H9 (cell line): ENCODE data around the gene SPRR1A. TPM values are rescaled to one million over a fixed set of nuclear protein-coding genes. Genes with fewer than 3 reads are reported as not detected.
A peak's percentile ranks its signal among the peaks of the same experiment; 100 is the strongest.

ENCODE experiments used
- DNase-seq: peaks from one replicate; pipeline ENCODE4 v3.0.0-alpha.2; 2017
- H2AFZ ChIP-seq: one replicate; pipeline ENCODE4 v1.6.1; 2013; ENCODE audit warnings: mild to moderate bottlenecking, low read length, control low read depth, moderate library complexity
- H2AK5ac ChIP-seq: 2 replicates; pipeline ENCODE4 v1.6.1; 2013; ENCODE audit warnings: low read length, control low read depth, mixed read lengths; ENCODE audit not compliant: insufficient read length
- H2BK120ac ChIP-seq: one replicate; pipeline ENCODE4 v1.6.1; 2013; ENCODE audit warnings: low read depth, mild to moderate bottlenecking, low read length, control low read depth, inconsistent platforms; ENCODE audit not compliant: poor library complexity, severe bottlenecking
- H2BK12ac ChIP-seq: 2 replicates; pipeline ENCODE4 v1.6.1; 2013; ENCODE audit warnings: low read length, control low read depth, mixed read lengths, low read depth; ENCODE audit not compliant: insufficient read length
- H2BK15ac ChIP-seq: 2 replicates; pipeline ENCODE4 v1.6.1; 2013; ENCODE audit warnings: low read depth, low read length, control low read depth
- H2BK20ac ChIP-seq: one replicate; pipeline ENCODE4 v1.6.1; 2013; ENCODE audit warnings: low read depth, mild to moderate bottlenecking, low read length, control low read depth, inconsistent platforms; ENCODE audit not compliant: poor library complexity, severe bottlenecking
- H2BK5ac ChIP-seq: 2 replicates; pipeline ENCODE4 v1.6.1; 2013; ENCODE audit warnings: low read length, control low read depth, mixed read lengths; ENCODE audit not compliant: insufficient read length
- H3K14ac ChIP-seq: 2 replicates; pipeline ENCODE4 v1.6.1; 2013; ENCODE audit warnings: low read length, control low read depth; ENCODE audit not compliant: insufficient read depth
- H3K18ac ChIP-seq: 2 replicates; pipeline ENCODE4 v1.6.1; 2013; ENCODE audit warnings: low read depth, mild to moderate bottlenecking, mixed read lengths, low read length, control low read depth; ENCODE audit not compliant: insufficient read length
- H3K23ac ChIP-seq: 2 replicates; pipeline ENCODE4 v1.6.1; 2013; ENCODE audit warnings: low read length, control low read depth, mixed read lengths, low read depth; ENCODE audit not compliant: insufficient read length
- H3K23me2 ChIP-seq: 2 replicates; pipeline ENCODE4 v1.6.1; 2013; ENCODE audit warnings: low read depth, mild to moderate bottlenecking, mixed read lengths, low read length, control low read depth; ENCODE audit not compliant: insufficient read length, poor library complexity, severe bottlenecking
- H3K27ac ChIP-seq: 2 replicates; pipeline ENCODE4 v1.5.1; 2013; ENCODE audit warnings: low read length, control low read depth, mixed read lengths, low read depth; ENCODE audit not compliant: insufficient read length
- H3K27me3 ChIP-seq: 2 replicates; pipeline ENCODE4 v1.6.1; 2013; ENCODE audit warnings: low read length, control low read depth, inconsistent platforms; ENCODE audit not compliant: insufficient read depth
- H3K4ac ChIP-seq: 2 replicates; pipeline ENCODE4 v1.6.1; 2013; ENCODE audit warnings: low read depth, mild to moderate bottlenecking, control low read depth, inconsistent platforms, low read length, moderate library complexity
- H3K4me1 ChIP-seq: 2 replicates; pipeline ENCODE4 v1.6.1; 2013; ENCODE audit warnings: low read length, control low read depth, inconsistent platforms; ENCODE audit not compliant: insufficient read depth
- H3K4me2 ChIP-seq: 2 replicates; pipeline ENCODE4 v1.6.1; 2013; ENCODE audit warnings: low read length, control low read depth, mixed read lengths; ENCODE audit not compliant: insufficient read length, insufficient read depth
- H3K56ac ChIP-seq: 2 replicates; pipeline ENCODE4 v1.6.1; 2013; ENCODE audit warnings: low read depth, mild to moderate bottlenecking, mixed read lengths, low read length, control low read depth; ENCODE audit not compliant: insufficient read length
- H3K79me1 ChIP-seq: 2 replicates; pipeline ENCODE4 v1.6.1; 2013; ENCODE audit warnings: low read depth, mild to moderate bottlenecking, moderate library complexity, low read length, control low read depth, inconsistent platforms; ENCODE audit not compliant: insufficient read depth, poor library complexity, severe bottlenecking
- H3K79me2 ChIP-seq: 2 replicates; pipeline ENCODE4 v1.6.1; 2013; ENCODE audit warnings: low read length, control low read depth, inconsistent platforms; ENCODE audit not compliant: insufficient read depth
- H3K9ac ChIP-seq: 2 replicates; pipeline ENCODE4 v1.6.1; 2013; ENCODE audit warnings: low read length, control low read depth, mixed read lengths; ENCODE audit not compliant: insufficient read length; ENCODE audit errors: extremely low read depth
- H3K9me3 ChIP-seq: one replicate; pipeline ENCODE4 v1.6.1; 2013; ENCODE audit warnings: low read depth, low read length, inconsistent platforms; ENCODE audit not compliant: control insufficient read depth
- H3T11ph ChIP-seq: one replicate; pipeline ENCODE4 v1.6.1; 2013; ENCODE audit warnings: mild to moderate bottlenecking, low read length, control low read depth, inconsistent platforms
- H4K20me1 ChIP-seq: one replicate; pipeline ENCODE4 v1.6.1; 2013; ENCODE audit not compliant: control insufficient read depth, insufficient read length, insufficient read depth
- H4K5ac ChIP-seq: 2 replicates; pipeline ENCODE4 v1.6.1; 2013; ENCODE audit warnings: low read depth, mild to moderate bottlenecking, mixed read lengths, low read length, control low read depth; ENCODE audit not compliant: insufficient read length
- H4K8ac ChIP-seq: replicated peaks from 2 replicates; pipeline ENCODE4 v1.6.1; 2013; ENCODE audit warnings: low read length, control low read depth, mixed read lengths, low read depth; ENCODE audit not compliant: insufficient read length
- H4K91ac ChIP-seq: 2 replicates; pipeline ENCODE4 v1.6.1; 2013; ENCODE audit warnings: low read depth, mild to moderate bottlenecking, moderate library complexity, mixed read lengths, low read length, control low read depth; ENCODE audit not compliant: insufficient read length
- H3K27ac Mint-ChIP-seq, 3 experiments: 2 replicates in 2 of 3; 3 replicates in 1 of 3; pipeline ENCODE4 v1.8.0; 2020 to 2021; ENCODE audit warnings: mixed read lengths in 3 of 3, mild to moderate bottlenecking in 1 of 3, moderate library complexity in 1 of 3
- H3K27me3 Mint-ChIP-seq: 2 replicates; pipeline ENCODE4 v1.8.0; 2021; ENCODE audit warnings: low read depth, mild to moderate bottlenecking, moderate library complexity, mixed read lengths
- H3K36me3 Mint-ChIP-seq, 3 experiments: 2 replicates in 2 of 3; 3 replicates in 1 of 3; pipeline ENCODE4 v1.8.0; 2020 to 2021; ENCODE audit warnings: low read depth in 3 of 3, mixed read lengths in 3 of 3; ENCODE audit not compliant: insufficient read depth in 1 of 3
- H3K4me1 Mint-ChIP-seq, 2 experiments: 2 replicates each; pipeline ENCODE4 v1.8.0; 2020; ENCODE audit warnings: mixed read lengths in 2 of 2
- H3K4me3 Mint-ChIP-seq, 2 experiments: 2 replicates in 1 of 2; 3 replicates in 1 of 2; pipeline ENCODE4 v1.8.0; 2020 to 2021; ENCODE audit warnings: mild to moderate bottlenecking in 2 of 2, mixed read lengths in 2 of 2, moderate library complexity in 1 of 2
- H3K9me3 Mint-ChIP-seq, 2 experiments: 2 replicates in 1 of 2; 3 replicates in 1 of 2; pipeline ENCODE4 v1.8.0; 2020; ENCODE audit warnings: mild to moderate bottlenecking in 2 of 2, mixed read lengths in 2 of 2, moderate library complexity in 1 of 2
- WGBS: extraction: QIAGEN DNeasy Blood & Tissue Kit; methylation state at CpG from one replicate; pipeline ENCODE4 v1.1.7; 2013; ENCODE audit warnings: missing lambda C conversion rate, low lambda C conversion rate, mixed read lengths; ENCODE audit not compliant: insufficient read length; ENCODE audit errors: extremely low coverage; 5-methylcytosine and 5-hydroxymethylcytosine counted together
- total RNA-seq: library from RNA; stranded (reverse); gene quantifications from 2 replicates; pipeline ENCODE4 v1.2.1, GENCODE V29; 2021
- TF ChIP-seq, protein P1 (sequence below): fragments of 200-600 bp; sonication (generic); conservative IDR thresholded peaks from 3 replicates; pipeline ENCODE4 v1.8.0; 2021; ENCODE audit warnings: antibody characterized with exemption, mild to moderate bottlenecking

The SPRR1A gene
- total RNA-seq, 1 experiment from 2014 or later: not detected

DNA sequence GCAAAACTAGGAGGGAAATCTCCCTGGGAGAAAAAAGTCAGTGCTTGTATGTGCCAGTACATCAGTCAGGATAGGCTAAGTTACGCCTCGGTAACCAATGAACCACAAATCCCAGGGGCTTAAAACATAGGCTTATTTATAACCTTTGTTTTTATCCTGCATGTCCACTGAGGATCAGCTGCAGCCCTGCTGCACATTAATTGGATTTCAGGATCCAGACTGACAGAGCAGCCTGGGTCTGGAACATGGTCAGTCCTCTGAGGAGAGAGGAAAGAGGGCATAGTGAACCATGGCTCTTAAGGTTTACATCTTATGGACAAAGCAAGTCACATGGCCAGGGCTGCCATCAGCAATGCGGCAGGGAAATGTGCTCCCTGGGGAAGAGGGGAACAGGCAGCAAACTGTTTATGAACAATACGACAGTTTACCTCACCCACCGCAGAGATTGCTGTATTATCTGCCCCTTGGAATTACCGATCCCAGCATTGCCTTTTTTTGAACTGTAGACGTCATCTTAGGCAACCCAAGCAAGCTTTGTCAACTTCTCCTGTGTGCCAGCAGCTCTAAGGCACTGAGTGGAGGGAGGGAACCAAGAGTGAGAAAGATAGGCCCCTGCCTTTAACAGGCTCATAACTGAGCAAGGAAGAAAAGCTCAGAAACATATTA, 22.5 kb upstream of the SPRR1A start:
- Histone ChIP-seq H3K4me2 (no peak overlapping the region), H3K79me2 (no peaks in the 10 kb centered on the region), H2AFZ (no peak overlapping the region), H4K91ac (no peak overlapping the region), H2AK5ac (no peak overlapping the region), H2BK5ac (no peak overlapping the region), H3K9ac (no peak overlapping the region), H2BK120ac (no peak overlapping the region), H3K79me1 (no peaks in the 10 kb centered on the region), H2BK20ac (no peak overlapping the region), H3K4ac (no peak overlapping the region), H3K56ac (no peak overlapping the region), H3K27me3 (no peaks in the 10 kb centered on the region), H2BK15ac (no peak overlapping the region), H3K9me3 (no peaks in the 10 kb centered on the region), H3K18ac (no peak overlapping the region), H2BK12ac (no peak overlapping the region), H3T11ph (no peak overlapping the region), H4K20me1 (no peaks in the 10 kb centered on the region), H3K23ac (no peak overlapping the region), H3K27ac (no peak overlapping the region), H4K5ac (no peak overlapping the region), H3K4me1 (no peaks in the 10 kb centered on the region), H3K23me2 (no peaks in the 10 kb centered on the region), H3K14ac (no peak overlapping the region), H4K8ac (no peak overlapping the region)
- no peaks in the 10 kb centered on the region for H3K36me3 Mint-ChIP-seq
- no CpG with 5 or more reads among the region's 7 CpGs for WGBS
- no peak for DNase-seq
- no peak overlapping the region for H3K4me3 Mint-ChIP-seq
- TF ChIP-seq, protein P1, sequence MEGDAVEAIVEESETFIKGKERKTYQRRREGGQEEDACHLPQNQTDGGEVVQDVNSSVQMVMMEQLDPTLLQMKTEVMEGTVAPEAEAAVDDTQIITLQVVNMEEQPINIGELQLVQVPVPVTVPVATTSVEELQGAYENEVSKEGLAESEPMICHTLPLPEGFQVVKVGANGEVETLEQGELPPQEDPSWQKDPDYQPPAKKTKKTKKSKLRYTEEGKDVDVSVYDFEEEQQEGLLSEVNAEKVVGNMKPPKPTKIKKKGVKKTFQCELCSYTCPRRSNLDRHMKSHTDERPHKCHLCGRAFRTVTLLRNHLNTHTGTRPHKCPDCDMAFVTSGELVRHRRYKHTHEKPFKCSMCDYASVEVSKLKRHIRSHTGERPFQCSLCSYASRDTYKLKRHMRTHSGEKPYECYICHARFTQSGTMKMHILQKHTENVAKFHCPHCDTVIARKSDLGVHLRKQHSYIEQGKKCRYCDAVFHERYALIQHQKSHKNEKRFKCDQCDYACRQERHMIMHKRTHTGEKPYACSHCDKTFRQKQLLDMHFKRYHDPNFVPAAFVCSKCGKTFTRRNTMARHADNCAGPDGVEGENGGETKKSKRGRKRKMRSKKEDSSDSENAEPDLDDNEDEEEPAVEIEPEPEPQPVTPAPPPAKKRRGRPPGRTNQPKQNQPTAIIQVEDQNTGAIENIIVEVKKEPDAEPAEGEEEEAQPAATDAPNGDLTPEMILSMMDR: no peak
- H3K27ac Mint-ChIP-seq: peak overlapping the region in 1 of 3 experiments; percentile 57; a peak in 1 of 7 replicates
- peaks cover 0 to 26% of the 10 kb centered on the region in 2 experiments; a peak in 4 of 5 replicates for H3K9me3 Mint-ChIP-seq
- H3K4me1 Mint-ChIP-seq: no peaks in the 10 kb centered on the region
- peaks cover 2% of the 10 kb centered on the region for H3K27me3 Mint-ChIP-seq
